Breast epithelium (tissue), 4 donors: ENCODE measurements around the gene PBXIP1. TPM values are rescaled to one million over a fixed set of nuclear protein-coding genes. Genes with fewer than 3 reads are reported as not detected.

Source experiments
- DNase-seq, 2 donors: peaks; one replicate each; pipeline ENCODE4 v3.0.0-alpha.2; 2019; ENCODE audit warnings: low spot score in 2 of 2
- H3K27ac ChIP-seq, 2 donors: fragments of 200-600 bp; sonication (generic) in 1 of 2; one replicate each; pipeline ENCODE4 v1.5.1; 2016 to 2019; ENCODE audit warnings: mild to moderate bottlenecking in 1 of 2
- H3K27me3 ChIP-seq, 2 donors: fragments of 200-600 bp; sonication (generic) in 1 of 2; one replicate each; pipeline versions ENCODE4 v1.5.1 to v1.6.0; 2017 to 2019; ENCODE audit warnings: control low read depth in 1 of 2, mild to moderate bottlenecking in 1 of 2
- H3K36me3 ChIP-seq: fragments of 200-600 bp; one replicate; pipeline ENCODE4 v1.5.1; 2019
- H3K4me1 ChIP-seq, 2 donors: fragments of 200-600 bp; sonication (generic); one replicate each; pipeline ENCODE4 v1.5.1; 2016 to 2019; ENCODE audit warnings: control low read depth in 1 of 2
- H3K4me3 ChIP-seq, 3 donors: fragments of 200-600 bp; sonication (generic); 1 replicate in 2 of 3; 2 replicates in 1 of 3; pipeline ENCODE4 v1.5.1; 2016 to 2019; ENCODE audit warnings: mild to moderate bottlenecking in 3 of 3, moderate library complexity in 2 of 3
- H3K9me3 ChIP-seq, 2 donors: fragments of 200-600 bp; sonication (generic) in 1 of 2; one replicate each; pipeline ENCODE4 v1.5.1; 2016 to 2019; ENCODE audit warnings: control low read depth in 1 of 2
- CTCF ChIP-seq, 3 donors: fragments of 450-650 bp; IDR thresholded peaks; one replicate each; pipeline ENCODE4 v1.5.1; 2016 to 2017; ENCODE audit warnings: antibody characterized with exemption in 3 of 3, mild to moderate bottlenecking in 3 of 3, moderate library complexity in 3 of 3
- POLR2A ChIP-seq: fragments of 450-650 bp; IDR thresholded peaks from one replicate; pipeline ENCODE4 v1.6.1; 2016; ENCODE audit warnings: antibody characterized with exemption, mild to moderate bottlenecking, moderate library complexity
- POLR2AphosphoS5 ChIP-seq, 3 donors: sonication (generic); formaldehyde crosslinking; IDR thresholded peaks; one replicate each; pipeline ENCODE4 v1.6.1; 2017; ENCODE audit warnings: antibody characterized with exemption in 3 of 3
- intact Hi-C: fragments of 100-400 bp; cut with DNase I; formaldehyde crosslinking; loops from one replicate; pipeline ENCODE4 v1.15.1; 2023; ENCODE audit warnings: low total_unique reads
- total RNA-seq, 3 donors: library from RNA; depleted of rRNA; stranded (reverse); fragments of >200 nt; gene quantifications; one replicate each; pipeline ENCODE4 v1.1.0, GENCODE V29; 2016

Gene PBXIP1
- total RNA-seq, 3 donors from 2014 or later: 79.3 to 156 (median 105) TPM

DNA sequence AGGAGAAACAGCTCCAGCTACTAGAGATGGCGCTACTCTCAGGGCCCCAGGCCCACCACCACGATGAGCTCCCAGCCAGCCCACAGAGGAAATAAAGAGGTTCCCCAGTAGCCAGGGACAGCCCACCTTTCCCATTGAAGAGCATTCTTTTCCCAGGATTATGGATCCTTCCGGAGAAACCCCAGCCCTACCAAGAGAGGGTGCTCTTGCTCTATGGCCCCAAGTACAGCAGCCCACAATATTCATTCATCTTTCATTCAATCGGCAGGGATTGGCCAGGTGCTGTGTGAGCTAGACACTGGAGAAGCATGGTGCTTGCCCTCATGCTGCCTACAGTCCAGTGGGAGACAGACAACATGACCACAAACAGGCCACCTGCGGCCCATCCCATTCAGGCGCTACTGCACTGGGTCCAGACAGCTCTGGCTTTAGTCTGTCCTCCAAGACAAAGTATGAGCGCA is 49.2 kb downstream of the PBXIP1 start:
- H3K27me3 ChIP-seq: no peaks in the 10 kb centered on the region
- TF ChIP-seq CTCF (IDR thresholded peaks at IDR 0.05) (peak in 2 of 3 donors; percentile 27 to 42), POLR2A (no peak), POLR2AphosphoS5 (IDR thresholded peaks at IDR 0.05) (no peak)
- no peak overlapping the region for H3K4me3 ChIP-seq
- DNase-seq: no peak
- no peaks in the 10 kb centered on the region for H3K4me1 ChIP-seq
- intact Hi-C loops: no loop called here
- no peak overlapping the region for H3K27ac ChIP-seq
- no peaks in the 10 kb centered on the region for H3K36me3 ChIP-seq
- no peaks in the 10 kb centered on the region for H3K9me3 ChIP-seq

GRCh38 chr1:154902938-154903566 is 52.8 kb downstream of the PBXIP1 start:
- no peak for DNase-seq
- no peak for TF ChIP-seq CTCF (IDR thresholded peaks at IDR 0.05)
- no peak for TF ChIP-seq POLR2A
- no peak for TF ChIP-seq POLR2AphosphoS5 (IDR thresholded peaks at IDR 0.05)
- H3K27me3 ChIP-seq: no peaks in the 10 kb centered on the region
- H3K27ac ChIP-seq: no peak overlapping the region
- intact Hi-C loops: no loop called here
- H3K4me3 ChIP-seq: no peak overlapping the region
- no peaks in the 10 kb centered on the region for H3K4me1 ChIP-seq
- H3K9me3 ChIP-seq: no peaks in the 10 kb centered on the region
- H3K36me3 ChIP-seq: no peaks in the 10 kb centered on the region

DNA sequence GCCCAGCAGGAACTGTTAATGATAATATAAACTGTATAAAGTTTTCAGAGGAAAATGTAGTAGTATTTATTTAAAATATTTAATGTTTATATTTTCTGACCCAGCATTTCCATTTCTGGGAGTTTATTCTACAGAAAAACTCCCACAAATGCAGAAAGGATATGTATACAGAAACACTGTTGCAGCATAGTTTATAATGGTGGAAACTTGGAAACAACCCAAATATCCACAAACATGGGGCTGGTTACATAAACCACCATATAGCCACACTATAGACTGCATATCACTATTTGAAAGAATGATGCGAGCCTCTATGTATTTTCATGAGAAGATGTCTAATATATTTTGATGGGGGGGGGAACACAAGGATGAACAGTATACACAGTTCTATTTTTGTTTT is 54.3 kb downstream of the PBXIP1 start:
- Histone ChIP-seq H3K27ac (no peak overlapping the region), H3K4me1 (no peaks in the 10 kb centered on the region), H3K36me3 (no peaks in the 10 kb centered on the region), H3K27me3 (no peaks in the 10 kb centered on the region), H3K9me3 (no peaks in the 10 kb centered on the region), H3K4me3 (no peak overlapping the region)
- intact Hi-C loops: no loop called here
- no peak for DNase-seq
- TF ChIP-seq POLR2AphosphoS5 (IDR thresholded peaks at IDR 0.05): no peak
- no peak for TF ChIP-seq CTCF (IDR thresholded peaks at IDR 0.05)
- TF ChIP-seq POLR2A: no peak

GRCh38 chr1:154899041-154899440 is 56.9 kb downstream of the PBXIP1 start:
- no peaks in the 10 kb centered on the region for H3K36me3 ChIP-seq
- DNase-seq: no peak
- intact Hi-C loops: no loop called here
- no peak overlapping the region for H3K27ac ChIP-seq
- TF ChIP-seq POLR2AphosphoS5 (IDR thresholded peaks at IDR 0.05) (no peak), POLR2A (no peak), CTCF (IDR thresholded peaks at IDR 0.05) (no peak)
- no peaks in the 10 kb centered on the region for H3K9me3 ChIP-seq
- no peaks in the 10 kb centered on the region for H3K4me1 ChIP-seq
- no peak overlapping the region for H3K4me3 ChIP-seq
- no peaks in the 10 kb centered on the region for H3K27me3 ChIP-seq

- no peak overlapping the region for H3K4me3 ChIP-seq
- no peaks in the 10 kb centered on the region for H3K9me3 ChIP-seq
- DNase-seq: no peak
- H3K4me1 ChIP-seq: no peaks in the 10 kb centered on the region
- intact Hi-C loops: no loop called here
- TF ChIP-seq CTCF (IDR thresholded peaks at IDR 0.05): no peak
- no peak for TF ChIP-seq POLR2A
- no peak for TF ChIP-seq POLR2AphosphoS5 (IDR thresholded peaks at IDR 0.05)
- H3K36me3 ChIP-seq: no peaks in the 10 kb centered on the region
- no peaks in the 10 kb centered on the region for H3K27me3 ChIP-seq
- peak overlapping the region in 1 of 2 donors; percentile 32 for H3K27ac ChIP-seq
Observed at GRCh38 chr1:154896771-154897286, 59.1 kb downstream of the PBXIP1 start.
